Stimulated activated CD4-positive, alpha-beta T cell treated with anti-CD3 and anti-CD28 coated beads, Interleukin-1b, Interleukin-23, amount 100 ng/mL, for 4 hours (primary cell): ENCODE data around the gene PIGH.
A peak's percentile ranks its signal among the peaks of the same experiment; 100 is the strongest.
"Not testable (repeated sequence)": the region's sequence is repeated elsewhere in the genome, so short reads cannot be mapped to it uniquely, and the experiment has no call there.

Source experiments
- DNase-seq, 2 donors: peaks; one replicate each; pipeline ENCODE4 v3.0.0-alpha.2; 2020; ENCODE audit warnings: low read depth in 2 of 2

PIGH gene

GRCh38 chr14:67609642-67610310 is 9.7 kb upstream of the PIGH start:
- DNase-seq, result no peak

- DNase-seq, result no peak
These were observed 7.6 kb upstream of the PIGH start for GRCh38 chr14:67607646-67608045.

GRCh38 chr14:67602995-67603545 is 3.0 kb upstream of the PIGH start:
- DNase-seq, result no peak

- DNase-seq, result no peak
These were observed 2.0 kb upstream of the PIGH start for GRCh38 chr14:67602076-67602475.

- DNase-seq, result not testable (repeated sequence)
These were observed 500 bp upstream of the PIGH start for GRCh38 chr14:67600562-67600974.

- DNase-seq, result no peak
These were observed 4.7 kb downstream of the PIGH start for GRCh38 chr14:67595392-67595791.

- DNase-seq, result not testable (repeated sequence)
These were observed 6.4 kb downstream of the PIGH start for GRCh38 chr14:67593650-67594049.

- no peak for DNase-seq
These were observed 10.8 kb downstream of the PIGH start for GRCh38 chr14:67589204-67589770.

GRCh38 chr14:67586369-67586768 is 13.7 kb downstream of the PIGH start:
- DNase-seq, result no peak

- no peak for DNase-seq
These were observed 15.1 kb downstream of the PIGH start for GRCh38 chr14:67584978-67585377.

GRCh38 chr14:67583711-67584644 is 16.1 kb downstream of the PIGH start:
- peak in 1 of 2 donors; percentile 18 for DNase-seq

GRCh38 chr14:67582061-67582460 is 18.0 kb downstream of the PIGH start:
- DNase-seq, result no peak

- DNase-seq, result no peak
These were observed 18.4 kb downstream of the PIGH start for GRCh38 chr14:67581643-67582042.

- no peak for DNase-seq
These were observed 19.5 kb downstream of the PIGH start for GRCh38 chr14:67580336-67581171.

- no peak for DNase-seq
These were observed 20.4 kb downstream of the PIGH start for GRCh38 chr14:67579636-67580035.

GRCh38 chr14:67579040-67579439 is 21.0 kb downstream of the PIGH start:
- DNase-seq, result no peak

GRCh38 chr14:67577909-67578749 is 21.9 kb downstream of the PIGH start:
- no peak for DNase-seq

- no peak for DNase-seq
These were observed 22.8 kb downstream of the PIGH start for GRCh38 chr14:67577181-67577808.

GRCh38 chr14:67576216-67576955 is 23.7 kb downstream of the PIGH start:
- DNase-seq, result no peak
